CD14-positive monocyte (primary cell): Measurements from ENCODE around the gene HAGH. TPM values are rescaled to one million over a fixed set of nuclear protein-coding genes. Genes with fewer than 3 reads are reported as not detected.
A peak's percentile ranks its signal among the peaks of the same experiment; 100 is the strongest.

ENCODE experiments used
- DNase-seq, 3 donors: peaks; one replicate each; pipeline ENCODE4 v3.0.0-alpha.2; 2011 to 2022
- H2AFZ ChIP-seq: 2 replicates; pipeline ENCODE4 v1.6.0; 2012; ENCODE audit warnings: mild to moderate bottlenecking, low read depth, low read length, inconsistent platforms; ENCODE audit not compliant: insufficient read depth, poor library complexity, severe bottlenecking
- H3K27ac ChIP-seq, 2 donors: 1 replicate in 1 of 2; 2 replicates in 1 of 2; pipeline ENCODE4 v1.5.1; 2012 to 2013; ENCODE audit warnings: low read length in 2 of 2, control low read depth in 1 of 2, inconsistent platforms in 1 of 2, low read depth in 1 of 2, mild to moderate bottlenecking in 1 of 2
- H3K27me3 ChIP-seq, 2 donors: one replicate each; pipeline versions ENCODE4 v1.6.0 to v1.6.1; 2011 to 2013; ENCODE audit warnings: low read length in 2 of 2; ENCODE audit not compliant: control insufficient read depth in 2 of 2, insufficient read depth in 2 of 2
- H3K36me3 ChIP-seq, 2 donors: replicated peaks in 1 of 2; 1 replicate in 1 of 2; 2 replicates in 1 of 2; pipeline versions ENCODE4 v1.5.1 to v1.6.1; 2012 to 2013; ENCODE audit warnings: low read length in 2 of 2, control low read depth in 1 of 2, inconsistent platforms in 1 of 2, mild to moderate bottlenecking in 1 of 2; ENCODE audit not compliant: insufficient read depth in 2 of 2, control insufficient read depth in 1 of 2
- H3K4me1 ChIP-seq, 2 donors: 1 replicate in 1 of 2; 2 replicates in 1 of 2; pipeline versions ENCODE4 v1.5.1 to v1.6.1; 2012 to 2013; ENCODE audit warnings: low read length in 2 of 2, control low read depth in 1 of 2, inconsistent platforms in 1 of 2, mild to moderate bottlenecking in 1 of 2, moderate library complexity in 1 of 2; ENCODE audit not compliant: insufficient read depth in 2 of 2, control insufficient read depth in 1 of 2
- H3K4me2 ChIP-seq: replicated peaks from 2 replicates; pipeline ENCODE3; 2012; ENCODE audit warnings: low read length, moderate library complexity, mild to moderate bottlenecking; ENCODE audit not compliant: poor library complexity, severe bottlenecking; ENCODE audit errors: extremely low read depth
- H3K4me3 ChIP-seq, 3 experiments: fragments of 200-600 bp in 1 of 3; sonication (generic) in 1 of 3; replicated peaks in 1 of 3; 1 replicate in 2 of 3; 2 replicates in 1 of 3; pipeline ENCODE4 v1.5.1; 2011 to 2013; ENCODE audit warnings: low read length in 3 of 3, mild to moderate bottlenecking in 3 of 3, control low read depth in 2 of 3, low read depth in 2 of 3, inconsistent platforms in 1 of 3, moderate library complexity in 1 of 3
- H3K79me2 ChIP-seq: 2 replicates; pipeline ENCODE4 v1.6.0; 2012; ENCODE audit warnings: mild to moderate bottlenecking, control low read depth, inconsistent platforms, low read length, moderate library complexity; ENCODE audit not compliant: insufficient read depth
- H3K9ac ChIP-seq: 2 replicates; pipeline ENCODE4 v1.6.0; 2017; ENCODE audit warnings: low read length, mild to moderate bottlenecking; ENCODE audit not compliant: insufficient read depth, poor library complexity, severe bottlenecking
- H3K9me3 ChIP-seq, 2 donors: replicated peaks in 1 of 2; 1 replicate in 1 of 2; 2 replicates in 1 of 2; pipeline versions ENCODE4 v1.5.1 to v1.6.1; 2012 to 2013; ENCODE audit warnings: low read length in 2 of 2, control low read depth in 1 of 2; ENCODE audit not compliant: control insufficient read depth in 1 of 2, insufficient read depth in 1 of 2
- H4K20me1 ChIP-seq: 2 replicates; pipeline ENCODE4 v1.6.0; 2012; ENCODE audit warnings: mild to moderate bottlenecking, low read length, control low read depth, moderate library complexity; ENCODE audit not compliant: insufficient read depth
- H3K27ac Mint-ChIP-seq, 7 donors: one replicate each; pipeline ENCODE4 v1.8.0; 2020; ENCODE audit warnings: mild to moderate bottlenecking in 7 of 7, mixed read lengths in 7 of 7, moderate library complexity in 6 of 7, inconsistent platforms in 2 of 7
- H3K27me3 Mint-ChIP-seq, 3 donors: one replicate each; pipeline ENCODE4 v1.8.0; 2021 to 2022; ENCODE audit warnings: low read depth in 3 of 3, mild to moderate bottlenecking in 3 of 3, mixed read lengths in 3 of 3, moderate library complexity in 3 of 3, inconsistent platforms in 1 of 3
- H3K36me3 Mint-ChIP-seq, 2 donors: one replicate each; pipeline ENCODE4 v1.8.0; 2020; ENCODE audit warnings: mixed read lengths in 2 of 2, inconsistent platforms in 1 of 2, mild to moderate bottlenecking in 1 of 2
- H3K4me1 Mint-ChIP-seq: one replicate; pipeline ENCODE4 v1.8.0; 2020; ENCODE audit warnings: mild to moderate bottlenecking, mixed read lengths
- H3K4me3 Mint-ChIP-seq, 2 donors: one replicate each; pipeline ENCODE4 v1.8.0; 2020; ENCODE audit warnings: mild to moderate bottlenecking in 2 of 2, mixed read lengths in 2 of 2, moderate library complexity in 1 of 2
- H3K9me3 Mint-ChIP-seq, 7 donors: one replicate each; pipeline ENCODE4 v1.8.0; 2020 to 2022; ENCODE audit warnings: mixed read lengths in 7 of 7, mild to moderate bottlenecking in 6 of 7, moderate library complexity in 6 of 7, inconsistent platforms in 2 of 7
- CTCF ChIP-seq: fragments of 200-600 bp; IDR thresholded peaks from one replicate; pipeline ENCODE4 v1.8.0; 2022; ENCODE audit warnings: antibody characterized with exemption, mild to moderate bottlenecking
- WGBS: methylation state at CpG from one replicate; pipeline ENCODE4 v1.1.5; 2013; ENCODE audit warnings: missing lambda C conversion rate; ENCODE audit not compliant: insufficient coverage; 5-methylcytosine and 5-hydroxymethylcytosine counted together
- intact Hi-C, 2 donors: fragments of 100-400 bp; cut with micrococcal nuclease; formaldehyde crosslinking; loops; one replicate each; pipeline versions ENCODE4 v1.15.0 to v1.15.1; 2023
- polyA plus RNA-seq, 3 donors: library from polyadenylated mRNA; depleted of rRNA in 1 of 3; unstranded in 2 of 3; stranded (reverse) in 1 of 3; fragments of 300-500 nt in 2 of 3; fragments of >200 nt in 1 of 3; fragmentation: Illumina TruSeq in 2 of 3; gene quantifications; 1 replicate in 2 of 3; 2 replicates in 1 of 3; pipeline ENCODE4 v1.2.3, GENCODE V29; 2012 to 2021

The HAGH gene
- polyA plus RNA-seq, 3 donors: 42.6 to 82.1 (median 47.7) TPM

GRCh38 chr16:1769402-1770300 is 57.0 kb downstream of the HAGH start:
- no peaks in the 10 kb centered on the region for H3K9me3 ChIP-seq
- Mint-ChIP-seq H3K4me1 (peaks cover 24% of the 10 kb centered on the region), H3K27me3 (peaks cover 0 to 1% (median 0%) of the 10 kb centered on the region in 3 donors), H3K27ac (peak overlapping the region in 2 of 7 donors; percentile 9 to 41), H3K4me3 (peak overlapping the region in 1 of 2 donors; percentile 41), H3K9me3 (peaks cover 0 to 2% (median 0%) of the 10 kb centered on the region in 7 donors), H3K36me3 (peaks cover 29 to 45% of the 10 kb centered on the region in 2 donors)
- peak overlapping the region in 1 of 3 experiments; percentile 99 for H3K4me3 ChIP-seq
- no peak overlapping the region for H3K27ac ChIP-seq
- peaks cover 27 to 39% of the 10 kb centered on the region in 2 donors for H3K4me1 ChIP-seq
- H3K4me2 ChIP-seq: peak overlapping the region; percentile 100
- H3K79me2 ChIP-seq: peaks cover 33% of the 10 kb centered on the region
- no peak for TF ChIP-seq CTCF
- peaks cover 45 to 46% of the 10 kb centered on the region in 2 donors for H3K36me3 ChIP-seq
- DNase-seq: no peak
- H4K20me1 ChIP-seq: peaks cover 58% of the 10 kb centered on the region
- WGBS: 92% methylated on average over 17 of the region's 27 CpGs
- H3K9ac ChIP-seq: no peak overlapping the region
- intact Hi-C loops: loop anchor here (5.0 to 10.0 kb wide), 4 partner anchors 65 to 347 kb away; partner anchors contain the start of genes CLCN7 (in 1 of the 2), MAPK8IP3 (in 1 of the 2) and UQCC4 (in 1 of the 2)
- H2AFZ ChIP-seq: no peak overlapping the region
- no peaks in the 10 kb centered on the region for H3K27me3 ChIP-seq

GRCh38 chr16:1768767-1769401 is 57.7 kb downstream of the HAGH start:
- Mint-ChIP-seq H3K9me3 (peaks cover 0 to 2% (median 0%) of the 10 kb centered on the region in 7 donors), H3K4me1 (peaks cover 19% of the 10 kb centered on the region), H3K4me3 (no peak overlapping the region), H3K27ac (no peak overlapping the region), H3K36me3 (peaks cover 29 to 50% of the 10 kb centered on the region in 2 donors), H3K27me3 (peaks cover 0 to 1% (median 0%) of the 10 kb centered on the region in 3 donors)
- H3K4me1 ChIP-seq: peaks cover 20 to 32% of the 10 kb centered on the region in 2 donors
- TF ChIP-seq CTCF: no peak
- no peaks in the 10 kb centered on the region for H3K27me3 ChIP-seq
- WGBS: 87% methylated on average over 11 of the region's 26 CpGs
- intact Hi-C loops: no loop called here
- H3K9me3 ChIP-seq: no peaks in the 10 kb centered on the region
- peaks cover 26% of the 10 kb centered on the region for H3K79me2 ChIP-seq
- H3K4me2 ChIP-seq: no peak overlapping the region
- peaks cover 53% of the 10 kb centered on the region in 2 donors for H3K36me3 ChIP-seq
- H3K4me3 ChIP-seq: no peak overlapping the region
- H3K9ac ChIP-seq: no peak overlapping the region
- no peak overlapping the region for H3K27ac ChIP-seq
- no peak for DNase-seq
- H4K20me1 ChIP-seq: peaks cover 50% of the 10 kb centered on the region
- H2AFZ ChIP-seq: no peak overlapping the region
